Kasumi-1 (cell line): ENCODE results near the gene PLSCR5.

Experiments
- DNase-seq, 2 experiments: peaks; one replicate each; lab custom pipeline; 2025; lab: John Stamatoyannopoulos, UW

The PLSCR5 gene

GRCh38 chr3:146585156-146585555 is 20.0 kb downstream of the PLSCR5 start:
- no peak for DNase-seq

GRCh38 chr3:146581951-146582467 is 23.1 kb downstream of the PLSCR5 start:
- DNase-seq: peak in 1 of 2 experiments; percentile 10

GRCh38 chr3:146581080-146581601 is 24.0 kb downstream of the PLSCR5 start:
- DNase-seq: no peak

- DNase-seq: peak; percentile 56 to 58
These were observed 27.5 kb downstream of the PLSCR5 start for GRCh38 chr3:146577662-146578061.

- no peak for DNase-seq
These were observed 29.5 kb downstream of the PLSCR5 start for GRCh38 chr3:146575636-146576035.

- DNase-seq: no peak
These were observed 31.0 kb downstream of the PLSCR5 start for GRCh38 chr3:146574173-146574572.

- DNase-seq: no peak
These were observed 35.8 kb downstream of the PLSCR5 start for GRCh38 chr3:146569314-146569713.

GRCh38 chr3:146566138-146566537 is 39.0 kb downstream of the PLSCR5 start:
- no peak for DNase-seq

GRCh38 chr3:146561879-146562278 is 43.3 kb downstream of the PLSCR5 start:
- DNase-seq: no peak

- no peak for DNase-seq
These were observed 43.7 kb downstream of the PLSCR5 start for GRCh38 chr3:146561463-146561862.

- DNase-seq: no peak
These were observed 44.5 kb downstream of the PLSCR5 start for GRCh38 chr3:146560678-146561077.

GRCh38 chr3:146559388-146559787 is 45.8 kb downstream of the PLSCR5 start:
- DNase-seq: no peak

- DNase-seq: peak; percentile 76 to 79
These were observed 46.4 kb downstream of the PLSCR5 start for GRCh38 chr3:146558781-146559180.

- DNase-seq: peak; percentile 7 to 9
These were observed 47.4 kb downstream of the PLSCR5 start for GRCh38 chr3:146557745-146558144.

- no peak for DNase-seq
These were observed 49.8 kb downstream of the PLSCR5 start for GRCh38 chr3:146555311-146555710.

- DNase-seq: peak in 1 of 2 experiments; percentile 14
These were observed 50.9 kb downstream of the PLSCR5 start for GRCh38 chr3:146554151-146554760.

GRCh38 chr3:146550743-146551510 is 54.2 kb downstream of the PLSCR5 start:
- DNase-seq: peak; percentile 5 to 7

GRCh38 chr3:146550070-146550615 is 55.0 kb downstream of the PLSCR5 start:
- no peak for DNase-seq

GRCh38 chr3:146547235-146547835 is 57.8 kb downstream of the PLSCR5 start:
- no peak for DNase-seq

GRCh38 chr3:146546366-146546965 is 58.7 kb downstream of the PLSCR5 start:
- DNase-seq: no peak

GRCh38 chr3:146544929-146545528 is 60.1 kb downstream of the PLSCR5 start:
- peak in 1 of 2 experiments; percentile 34 for DNase-seq
